Measurements from ENCODE around the gene GBF1. TPM values are rescaled to one million over a fixed set of nuclear protein-coding genes. Genes with fewer than 3 reads are reported as not detected.
A peak's percentile ranks its signal among the peaks of the same experiment; 100 is the strongest.

GBF1 gene
- total RNA-seq, 1 experiment from 2014 or later = 23.7 TPM

GRCh38 chr10:102420714-102421506 is 175.6 kb downstream of the GBF1 start, which contains the start of gene FBXL15:
FBXL15 (plus strand) TSS chr10:102420836; CDS start chr10:102421130, 294 bp downstream.
- Histone ChIP-seq H3T11ph (ENCODE audit: low read length) (no peak within 1 kb of the TSS), H2BK5ac (ENCODE audit: insufficient read length, low read length) (no peak within 1 kb of the TSS), H2AK5ac (ENCODE audit: insufficient read length, low read length) (no peak within 1 kb of the TSS), H4K5ac (ENCODE audit: insufficient read length, low read depth, low read length) (no peak within 1 kb of the TSS), H2BK120ac (ENCODE audit: low read depth, low read length, poor library complexity, severe bottlenecking) (no peak within 1 kb of the TSS), H2BK20ac (ENCODE audit: low read depth, low read length, poor library complexity, severe bottlenecking) (no peak within 1 kb of the TSS), H2BK15ac (ENCODE audit: low read depth, low read length) (no peak within 1 kb of the TSS), H3K9ac (ENCODE audit: extremely low read depth, insufficient read length, low read length) (peak within 1 kb of the TSS; percentile 64), H4K91ac (ENCODE audit: insufficient read length, low read depth, low read length) (no peak within 1 kb of the TSS), H4K20me1 (ENCODE audit: control insufficient read depth, insufficient read depth, insufficient read length) (no peaks in the 10 kb centered on the region), H3K4me2 (ENCODE audit: insufficient read depth, insufficient read length, low read length) (peak within 1 kb of the TSS; percentile 74), H3K27me3 (ENCODE audit: insufficient read depth, low read length) (no peaks in the 10 kb centered on the region), H3K79me2 (ENCODE audit: insufficient read depth, low read length) (no peaks in the 10 kb centered on the region), H3K27ac (ENCODE audit: insufficient read length, low read depth, low read length) (no peak within 1 kb of the TSS), H4K8ac (replicated peaks; ENCODE audit: insufficient read length, low read depth, low read length) (no peak within 1 kb of the TSS), H3K23ac (ENCODE audit: insufficient read length, low read depth, low read length) (no peak within 1 kb of the TSS), H2AFZ (ENCODE audit: low read length) (no peak within 1 kb of the TSS), H2BK12ac (ENCODE audit: insufficient read length, low read depth, low read length) (no peak within 1 kb of the TSS), H3K14ac (ENCODE audit: insufficient read depth, low read length) (peak within 1 kb of the TSS; percentile 60; the same call in 1 of the 2 replicates), H3K18ac (ENCODE audit: insufficient read length, low read depth, low read length) (peak within 1 kb of the TSS; percentile 74), H3K9me3 (ENCODE audit: control insufficient read depth, low read depth, low read length) (no peaks in the 10 kb centered on the region), H3K4me1 (ENCODE audit: insufficient read depth, low read length) (peaks cover 2% of the 10 kb centered on the region; the same call in 1 of the 2 replicates), H3K23me2 (ENCODE audit: insufficient read length, low read depth, low read length, poor library complexity, severe bottlenecking) (peaks cover 35% of the 10 kb centered on the region), H3K4ac (ENCODE audit: low read depth, low read length) (no peak within 1 kb of the TSS), H3K79me1 (ENCODE audit: insufficient read depth, low read depth, low read length, poor library complexity, severe bottlenecking) (no peaks in the 10 kb centered on the region), H3K56ac (ENCODE audit: insufficient read length, low read depth, low read length) (no peak within 1 kb of the TSS)
- Mint-ChIP-seq H3K27me3 (ENCODE audit: low read depth) (peaks cover 21% of the 10 kb centered on the region), H3K9me3 (no peaks in the 10 kb centered on the region; a peak in 1 of 5 replicates), H3K4me3 (peak within 1 kb of the TSS; percentile 92 to 97), H3K36me3 (ENCODE audit: insufficient read depth in 1 of 3, low read depth in 3 of 3) (peaks cover 6 to 17% (median 16%) of the 10 kb centered on the region in 3 experiments; a peak in 5 of 7 replicates), H3K27ac (peak within 1 kb of the TSS; percentile 88 to 99 (median 98); a peak in 6 of 7 replicates), H3K4me1 (peaks cover 16 to 27% of the 10 kb centered on the region in 2 experiments)
- peak; percentile 96 for DNase-seq
- TF ChIP-seq CTCF (conservative IDR thresholded peaks at IDR 0.05) = 0 out of 3 replicates have a peak, but pooled peaks have one; percentile 8
- no CpG with 5 or more reads among the region's 66 CpGs for WGBS (ENCODE audit: extremely low coverage, insufficient read length, low lambda C conversion rate)
